GM21447 (cell line): ENCODE data around the gene VASH1.

Experiments used
- ATAC-seq: cut with Tn5 transposase; IDR thresholded peaks from one replicate; pipeline ENCODE4 v1.9.1; 2021; ENCODE audit not compliant: unreplicated experiment

VASH1 gene

DNA sequence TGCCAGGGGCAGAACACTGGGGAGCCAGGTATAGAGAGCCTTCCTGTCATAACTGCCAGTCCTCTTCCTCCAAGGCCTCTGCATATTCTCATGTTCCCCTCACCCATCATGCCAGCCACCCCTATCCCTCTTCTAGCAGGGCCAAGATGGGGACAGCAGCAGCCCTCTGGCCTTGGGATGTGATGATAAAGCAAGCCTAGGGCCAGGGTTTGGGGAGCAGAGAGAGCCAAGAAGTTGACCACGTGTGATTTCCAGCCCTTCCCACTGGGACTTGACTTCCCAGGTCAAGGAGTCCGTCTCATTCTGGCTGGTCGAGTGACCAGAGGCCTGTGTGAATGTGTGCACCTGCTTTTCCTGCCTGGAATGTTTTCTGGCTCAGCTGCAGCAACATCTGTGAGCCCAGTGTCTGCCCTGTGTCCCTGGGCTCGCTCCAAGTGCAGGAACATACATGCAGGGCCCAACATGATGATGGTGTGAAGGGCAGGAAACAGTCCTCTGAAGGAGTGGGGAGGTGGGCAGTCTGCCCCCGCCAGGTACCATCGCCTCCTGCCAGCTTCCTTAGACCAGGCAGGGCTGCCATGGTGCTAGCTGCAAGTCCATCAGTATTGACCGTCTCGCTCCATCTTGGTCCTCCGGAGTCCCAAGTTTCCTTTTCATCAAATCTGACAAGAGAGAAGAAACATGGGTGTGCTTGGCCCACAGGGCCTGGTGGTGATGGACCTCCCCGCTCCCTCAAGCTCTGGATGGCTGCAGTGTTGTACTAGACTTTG lies 21.0 kb downstream of the VASH1 start:
- ATAC-seq = no peak

DNA sequence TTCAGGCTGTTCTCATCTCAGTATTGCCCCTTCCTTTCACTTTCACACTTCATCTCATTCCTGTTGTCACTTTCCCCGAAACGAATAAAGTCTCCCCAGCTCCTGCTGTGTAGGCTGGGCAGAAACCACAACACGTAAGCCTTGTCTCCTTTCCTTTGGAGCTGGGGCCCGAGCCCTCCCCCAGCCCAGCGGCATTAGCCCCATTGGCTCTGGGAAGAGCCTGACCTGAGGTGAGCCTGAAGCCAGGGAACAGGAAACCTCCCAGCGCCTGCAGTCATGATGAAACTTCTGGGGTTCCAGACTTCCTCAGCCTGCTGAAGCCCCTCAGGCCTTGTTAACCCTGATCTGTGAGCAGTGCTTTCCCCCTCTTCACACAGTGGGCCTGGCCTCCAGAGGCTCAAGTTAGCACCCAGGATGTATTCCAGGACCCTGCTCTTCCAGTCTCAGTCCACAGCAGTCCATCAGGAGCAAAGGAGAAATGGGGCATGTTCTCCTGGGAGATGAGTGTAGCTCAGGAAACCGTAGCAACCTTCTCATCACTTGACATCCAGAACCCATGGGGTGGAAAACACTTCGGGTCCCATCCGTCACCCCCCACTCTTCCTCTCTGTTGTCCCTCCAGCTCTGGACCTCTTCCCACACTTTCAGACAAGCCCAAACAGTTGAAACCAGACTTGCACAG lies 21.8 kb downstream of the VASH1 start:
- no peak for ATAC-seq

DNA sequence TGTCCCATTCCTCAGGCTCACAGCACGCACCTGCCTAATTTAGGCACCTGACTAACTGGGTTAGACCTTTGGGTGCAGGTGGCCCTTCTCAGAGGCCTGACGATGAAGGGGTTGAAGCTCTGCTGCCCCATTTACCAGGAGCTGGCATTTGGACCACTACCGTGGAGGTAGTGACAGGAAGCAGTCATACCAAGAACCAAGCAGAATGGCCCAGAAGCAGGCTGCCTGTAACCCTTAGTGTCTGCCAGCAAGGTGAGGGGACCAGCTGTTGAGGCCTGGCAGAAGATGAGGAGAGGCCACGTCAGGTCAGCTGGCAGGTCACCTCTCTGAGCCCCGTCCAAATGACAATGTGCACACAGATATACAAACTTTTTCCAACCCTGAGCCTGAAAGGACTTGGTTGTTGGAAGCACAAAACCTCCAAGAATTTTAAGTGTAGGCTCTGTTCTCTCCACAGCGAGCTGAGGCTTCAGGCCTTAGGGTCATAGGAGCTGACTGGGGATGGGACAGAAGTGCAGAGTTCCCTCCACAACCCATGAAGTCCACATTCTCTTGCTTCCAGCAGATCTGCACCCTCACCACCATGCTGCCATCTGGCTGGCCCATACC lies 23.1 kb downstream of the VASH1 start:
- peak; percentile 3 for ATAC-seq

DNA sequence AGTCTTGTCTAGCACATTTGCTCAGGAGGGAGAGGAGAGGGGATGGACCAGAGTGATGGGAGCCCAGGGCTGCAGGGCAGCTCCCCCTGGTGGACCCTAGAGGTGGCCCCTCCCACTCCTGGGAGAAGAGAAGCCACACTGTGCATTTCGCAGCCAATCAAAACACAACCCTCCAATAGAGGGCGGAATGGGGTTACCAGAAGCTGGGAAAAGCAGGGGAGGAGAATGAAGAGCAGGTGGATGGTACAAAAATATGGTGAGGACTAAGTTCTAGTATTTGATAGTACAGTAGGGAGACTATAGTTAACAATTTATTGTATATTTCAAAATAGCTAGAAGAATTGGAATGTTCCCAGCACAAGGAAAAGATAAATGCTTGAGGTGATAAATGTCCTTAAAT lies 23.6 kb downstream of the VASH1 start:
- peak; percentile 80 for ATAC-seq

DNA sequence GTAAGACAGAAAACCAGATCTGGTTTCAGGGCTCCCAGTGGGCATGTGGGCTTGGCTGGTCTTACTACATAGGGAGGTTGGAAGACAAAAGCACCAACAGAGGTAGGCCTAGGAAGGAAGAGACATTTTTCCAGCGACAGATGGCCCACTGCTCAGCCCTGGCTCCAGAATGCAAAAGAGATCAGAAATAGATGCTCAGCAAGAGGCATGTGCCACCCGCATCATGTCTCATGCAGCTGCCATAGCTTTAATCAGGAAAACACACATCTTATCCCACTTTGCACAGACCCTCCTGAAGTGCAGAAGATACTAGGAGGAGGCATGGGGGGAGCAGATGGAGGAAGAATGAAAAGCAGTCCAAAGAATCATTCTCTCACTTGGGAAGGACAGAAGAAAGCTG lies 25.3 kb downstream of the VASH1 start:
- ATAC-seq = no peak

DNA sequence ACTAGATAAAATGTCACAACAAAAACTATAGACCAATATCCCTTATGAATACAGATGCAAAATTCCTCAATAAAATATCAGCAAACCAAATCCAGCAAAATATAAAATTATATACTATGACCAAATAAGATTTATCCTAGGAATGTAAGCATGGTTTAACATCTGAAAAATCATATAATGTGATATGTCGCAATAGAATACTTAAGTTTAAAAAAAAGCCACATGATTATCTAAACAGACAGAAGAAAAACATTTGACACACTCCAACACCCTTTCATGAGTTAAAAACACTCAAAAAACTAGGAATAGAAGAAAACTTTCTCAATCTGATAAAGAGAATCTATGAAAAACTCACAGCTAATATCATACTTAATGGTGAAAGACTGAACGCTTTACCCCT lies 31.2 kb downstream of the VASH1 start:
- no peak for ATAC-seq

DNA sequence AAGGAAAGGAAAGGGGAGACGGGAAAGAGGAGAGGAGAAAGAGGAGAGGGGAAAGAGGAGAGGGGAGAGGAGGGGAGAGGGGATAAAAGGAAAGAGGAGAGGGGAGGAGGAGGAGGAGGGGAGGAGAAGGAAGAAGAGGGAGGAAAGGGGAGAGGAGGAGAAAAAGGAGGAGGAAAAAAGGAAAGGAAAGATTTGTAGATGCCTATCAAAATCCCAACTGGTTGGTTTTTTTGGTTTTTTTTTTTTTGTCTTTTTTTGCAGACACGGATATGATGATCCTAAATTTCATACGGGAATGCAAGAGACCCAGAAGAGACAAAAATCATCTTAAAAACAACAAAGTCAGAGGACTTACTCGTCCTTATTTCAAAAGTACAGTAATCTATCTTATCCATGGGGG lies 32.1 kb downstream of the VASH1 start:
- ATAC-seq = no peak

DNA sequence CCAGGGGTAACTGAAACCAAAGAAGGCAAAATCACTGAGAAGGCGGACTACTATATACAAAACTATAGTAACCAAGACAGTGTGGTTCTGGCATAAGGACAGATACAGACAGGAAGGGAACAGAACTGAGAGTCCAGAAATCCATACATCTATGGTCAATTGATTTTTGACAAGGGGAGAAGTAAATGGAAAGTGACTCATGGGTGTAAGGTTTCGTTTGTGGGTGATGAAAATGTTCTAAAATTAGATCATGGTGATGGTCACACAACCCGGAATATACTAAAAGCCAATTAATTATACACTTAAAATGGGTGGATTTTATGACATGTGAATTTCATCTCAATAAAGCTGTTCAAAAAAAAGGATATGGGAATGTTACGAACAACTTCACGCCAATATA lies 32.7 kb downstream of the VASH1 start:
- ATAC-seq = no peak

DNA sequence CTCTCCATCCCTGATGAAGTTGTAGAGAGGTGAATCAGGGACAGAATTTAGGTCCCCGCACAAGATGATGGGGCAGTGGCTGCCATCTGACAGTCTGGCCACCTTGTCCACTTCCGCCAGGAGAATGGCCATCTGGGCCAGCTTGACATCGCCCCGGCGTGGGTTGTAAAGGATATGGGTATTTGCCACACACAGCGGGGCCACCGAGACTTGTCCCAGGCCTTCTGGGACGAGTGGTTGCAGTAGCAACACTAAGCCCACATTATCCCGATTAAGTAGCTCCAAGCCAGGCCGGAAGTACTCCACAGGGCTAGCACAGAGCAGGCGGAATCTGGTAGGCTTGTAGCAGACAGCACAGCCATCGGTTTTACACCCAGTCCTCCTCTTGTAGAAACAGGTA lies 45.2 kb downstream of the VASH1 start:
- ATAC-seq = no peak

DNA sequence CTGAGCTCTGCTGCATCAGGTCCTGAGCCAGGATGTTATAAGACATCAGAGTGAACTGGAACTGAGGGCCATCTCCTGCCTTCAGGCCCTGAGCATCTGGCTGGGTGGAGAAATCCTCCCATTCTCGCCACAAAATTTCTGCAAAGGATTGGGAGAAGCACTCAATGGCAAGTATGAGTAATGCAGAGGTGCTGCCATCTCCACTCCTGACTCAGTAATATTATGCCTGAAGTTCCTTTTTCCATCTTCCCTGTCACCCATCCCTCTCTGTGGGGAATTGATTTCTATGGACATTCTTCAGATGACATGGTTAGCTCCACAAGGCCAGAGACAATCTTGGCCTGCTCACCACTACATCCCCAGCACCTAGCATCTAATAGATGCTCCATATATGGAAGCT lies 46.7 kb downstream of the VASH1 start:
- no peak for ATAC-seq

DNA sequence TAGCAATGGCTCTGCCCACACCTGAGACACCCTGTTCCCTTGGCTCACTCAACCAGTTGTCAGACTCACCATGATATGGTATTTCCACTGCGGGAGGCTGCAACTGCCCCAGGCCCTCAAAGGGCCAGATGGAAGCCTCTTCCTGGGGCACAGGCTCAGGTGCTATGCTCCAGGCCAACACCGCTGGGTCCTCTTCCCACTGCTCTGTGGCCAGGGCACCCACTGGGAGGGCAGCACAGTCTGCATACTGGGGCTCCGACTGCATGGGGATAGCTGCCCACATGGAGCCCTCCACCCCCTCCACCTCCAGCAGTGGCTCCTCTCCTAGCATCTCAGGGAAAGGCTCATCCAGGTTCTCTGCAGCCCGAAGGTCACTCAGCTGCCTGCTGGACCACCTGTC lies 47.7 kb downstream of the VASH1 start:
- ATAC-seq = no peak

DNA sequence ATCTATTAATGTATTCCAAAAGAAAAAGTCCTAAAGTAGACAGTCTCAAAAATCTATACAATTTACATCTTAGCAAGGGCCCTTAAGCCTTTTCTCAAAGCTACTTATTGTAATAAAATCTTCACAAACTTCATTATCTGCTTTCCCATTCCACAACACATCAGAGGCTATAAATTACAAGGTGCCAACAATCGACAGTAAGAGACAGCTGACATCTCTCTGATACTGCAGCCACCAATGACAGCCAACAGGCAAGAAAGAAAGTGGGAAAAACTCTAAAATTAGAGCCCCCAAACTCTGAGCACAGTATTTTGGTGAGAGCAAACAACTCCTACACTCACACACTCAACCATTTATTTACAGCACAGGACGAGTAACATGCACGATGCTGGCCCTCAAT lies 49.3 kb downstream of the VASH1 start:
- no peak for ATAC-seq

DNA sequence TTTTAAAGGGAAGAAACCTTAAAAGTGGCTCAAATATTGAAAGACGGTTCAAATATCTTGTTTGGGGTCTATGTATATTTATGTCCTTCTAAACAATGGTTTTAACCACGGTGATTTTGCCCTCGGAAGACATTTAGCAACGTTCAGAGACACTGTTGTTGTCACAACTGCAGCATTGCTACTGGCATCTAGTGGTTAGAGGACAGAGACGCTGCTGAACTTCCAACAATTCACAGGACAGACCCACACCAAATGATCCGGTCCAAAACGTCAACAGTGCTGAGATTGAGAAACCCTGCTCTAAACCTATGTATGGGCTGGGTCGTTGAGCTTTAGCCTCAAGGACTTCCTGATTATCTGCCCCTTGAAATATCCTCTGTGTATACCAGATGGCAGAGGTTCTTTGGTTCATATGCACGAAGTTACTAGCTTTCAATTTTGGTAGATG lies 49.7 kb downstream of the VASH1 start:
- ATAC-seq = peak; percentile 31

DNA sequence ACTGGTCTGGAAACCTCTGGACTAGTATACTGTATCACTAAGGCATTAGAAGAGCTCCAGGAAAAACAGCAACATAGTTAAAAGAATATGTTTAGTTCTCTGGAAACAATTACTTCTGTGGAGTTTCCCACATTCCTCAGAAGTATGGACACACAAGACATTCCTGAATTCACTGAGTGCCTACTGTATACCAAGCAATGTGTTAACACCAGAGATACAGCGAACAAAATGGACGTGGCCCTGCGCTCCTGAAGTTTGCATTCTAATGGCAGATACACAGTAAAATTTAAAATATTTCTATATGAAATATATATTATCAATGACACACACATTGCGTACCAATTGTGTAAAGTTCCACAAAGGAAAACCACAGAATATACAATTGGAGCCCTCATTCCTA lies 50.3 kb downstream of the VASH1 start:
- no peak for ATAC-seq

DNA sequence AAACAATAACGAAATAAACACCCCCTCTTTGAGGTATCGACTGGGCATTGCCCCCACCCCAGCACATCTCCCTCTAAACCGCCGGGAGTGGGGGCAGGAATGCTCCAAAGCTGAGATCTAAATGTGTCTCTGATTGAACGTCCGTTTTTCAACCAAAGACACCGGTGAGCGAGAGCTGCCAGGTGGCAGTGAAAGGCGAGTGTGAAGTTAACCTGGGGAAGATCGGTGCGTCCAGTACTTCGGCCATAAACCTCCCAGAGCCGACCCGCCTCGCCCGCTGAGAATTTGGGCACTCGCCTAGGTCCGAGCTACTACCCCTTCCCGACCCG lies 50.8 kb downstream of the VASH1 start:
- ATAC-seq = peak; percentile 24

DNA sequence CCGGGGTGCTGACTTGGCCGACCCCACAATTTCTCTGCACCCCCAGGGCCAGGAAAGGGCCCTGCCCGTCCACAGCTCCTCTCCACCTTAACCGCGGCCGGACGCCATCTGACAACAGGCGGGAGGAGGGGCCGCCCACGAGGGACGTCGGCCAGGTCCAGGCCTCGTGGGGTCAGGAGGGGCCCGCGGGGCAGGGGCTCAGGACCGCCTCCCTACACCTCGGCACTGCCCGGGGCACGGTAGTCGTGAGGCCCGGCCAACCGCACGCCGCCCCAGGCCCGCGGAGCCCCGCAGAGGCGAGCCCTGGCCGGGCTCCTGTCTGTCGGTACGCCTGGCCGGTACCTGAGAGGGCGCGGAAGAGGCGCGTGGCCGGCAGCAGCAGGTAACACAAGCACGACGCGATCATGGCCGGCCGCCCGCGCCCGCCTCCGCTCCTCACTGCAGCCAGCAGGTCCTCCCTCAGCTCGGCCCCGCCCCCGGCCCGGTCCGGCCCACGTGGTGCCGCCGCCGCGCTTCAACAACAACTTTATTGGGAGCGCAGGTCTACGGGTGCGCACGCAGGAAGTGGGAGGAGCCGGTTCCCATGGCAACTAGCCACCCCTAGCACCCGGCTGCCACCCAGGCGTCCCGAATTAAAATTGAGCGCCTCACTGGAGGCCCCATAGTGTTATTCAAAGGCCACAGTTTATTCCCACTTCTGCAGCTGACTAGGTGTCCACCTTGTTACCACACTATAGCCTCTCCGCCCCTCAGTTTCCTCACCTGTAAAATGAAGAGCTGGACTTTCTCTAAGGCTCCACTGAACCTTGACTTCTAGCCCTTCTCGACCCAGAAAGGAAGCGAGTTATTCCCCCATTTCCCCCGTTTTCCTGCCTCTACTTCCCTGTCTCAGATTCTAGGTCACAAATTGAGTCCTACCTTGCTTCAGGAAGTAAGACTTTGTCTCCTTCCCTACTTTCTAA lies 51.4 kb downstream of the VASH1 start, which contains the start of gene ANGEL1:
ANGEL1 (minus strand) TSS at position 461 of the 962 bp plus-strand sequence; CDS start at position 406, 55 bp downstream.
- ATAC-seq = peak; percentile 79

DNA sequence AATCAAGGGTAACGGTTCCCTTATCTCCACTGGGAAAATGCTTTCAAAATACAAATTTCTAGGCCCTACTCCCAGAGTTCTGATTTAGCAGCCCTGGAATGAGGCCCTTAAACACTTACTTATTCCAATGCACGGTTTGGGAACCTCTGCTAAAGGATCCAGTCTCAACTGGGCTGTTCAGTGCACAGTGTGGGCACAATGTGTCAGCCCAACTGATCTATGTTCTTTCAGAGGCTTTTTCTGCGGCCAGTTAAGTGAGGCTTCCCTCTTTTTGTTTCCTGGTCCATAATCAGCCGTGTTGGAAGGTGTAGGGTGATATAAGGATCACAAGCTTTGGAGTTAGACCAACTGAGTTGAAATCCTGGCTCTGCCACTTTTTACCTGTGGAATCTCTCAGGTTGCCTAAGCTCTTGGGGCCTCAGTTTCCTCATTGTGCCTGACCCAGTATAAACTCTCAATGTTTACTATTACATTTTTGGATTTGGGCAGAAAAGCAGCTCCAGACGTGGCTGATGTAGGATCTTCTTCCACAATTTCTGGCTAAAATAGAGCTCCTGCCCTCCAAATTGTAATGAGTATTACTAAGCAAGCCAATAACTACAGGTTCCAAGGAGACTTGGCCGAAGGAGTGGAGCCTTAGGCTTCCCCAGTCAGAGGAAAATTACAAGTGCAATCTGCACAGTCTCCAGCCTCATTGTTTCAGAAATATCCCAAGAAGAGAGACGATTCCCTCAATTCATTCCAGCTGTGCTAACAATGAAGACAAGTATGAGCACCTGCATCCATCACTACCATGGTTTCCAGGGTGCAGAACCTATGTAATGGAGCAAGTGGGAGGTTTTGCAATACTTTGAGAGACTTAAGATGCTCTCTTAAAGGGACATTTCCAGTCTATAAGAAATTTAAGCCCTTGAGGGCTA lies 53.7 kb downstream of the VASH1 start:
- no peak for ATAC-seq

DNA sequence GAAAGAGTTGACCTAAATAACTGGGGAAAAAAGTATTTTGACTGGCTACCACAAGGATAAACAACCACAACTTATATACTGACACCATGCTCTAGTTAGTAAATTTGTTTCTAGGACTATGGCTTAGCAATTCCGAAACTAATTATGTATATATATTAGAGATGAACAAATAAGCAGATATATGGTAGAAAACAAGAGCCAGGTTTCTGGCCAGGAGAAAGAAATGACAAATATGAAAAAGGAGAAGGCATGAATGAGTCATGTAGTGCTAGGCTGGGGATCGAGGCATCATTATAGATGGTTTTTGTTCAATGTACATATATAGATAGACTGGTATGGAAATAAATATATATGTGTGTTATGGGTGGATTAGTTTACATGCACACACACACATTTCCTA lies 59.4 kb downstream of the VASH1 start:
- ATAC-seq = no peak

DNA sequence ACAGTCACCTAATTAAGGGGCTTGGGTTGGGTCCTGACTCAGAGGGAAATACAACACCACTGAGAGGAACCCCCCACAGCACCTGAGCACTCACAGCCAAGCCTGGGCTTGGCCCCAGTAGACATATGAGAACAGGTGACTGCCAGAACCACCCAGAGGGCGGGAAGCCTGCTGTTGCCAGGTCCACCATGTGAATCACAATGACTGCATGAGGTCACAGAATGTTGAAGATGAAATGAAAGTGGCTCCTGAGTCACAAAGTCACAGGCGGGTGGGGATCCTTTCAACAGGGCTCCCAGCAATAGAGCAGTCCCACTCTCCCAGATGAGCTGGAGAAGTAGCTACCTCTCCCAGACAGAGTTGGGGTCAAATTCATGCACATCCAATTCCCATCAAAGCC lies 64.9 kb downstream of the VASH1 start, which contains the start of gene LRRC74A:
LRRC74A (plus strand) TSS at position 287 of the 400 bp plus-strand sequence. CDS start 290 bp downstream, outside the sequence.
- ATAC-seq = no peak
